NCI-H2029 treated with DMSO at 0.1 percent for 48 hours (cell line): ENCODE measurements around the gene UBXN10.

Source experiments
- DNase-seq: peaks from one replicate; lab custom pipeline; 2025; lab: John Stamatoyannopoulos, UW

Gene UBXN10

DNA sequence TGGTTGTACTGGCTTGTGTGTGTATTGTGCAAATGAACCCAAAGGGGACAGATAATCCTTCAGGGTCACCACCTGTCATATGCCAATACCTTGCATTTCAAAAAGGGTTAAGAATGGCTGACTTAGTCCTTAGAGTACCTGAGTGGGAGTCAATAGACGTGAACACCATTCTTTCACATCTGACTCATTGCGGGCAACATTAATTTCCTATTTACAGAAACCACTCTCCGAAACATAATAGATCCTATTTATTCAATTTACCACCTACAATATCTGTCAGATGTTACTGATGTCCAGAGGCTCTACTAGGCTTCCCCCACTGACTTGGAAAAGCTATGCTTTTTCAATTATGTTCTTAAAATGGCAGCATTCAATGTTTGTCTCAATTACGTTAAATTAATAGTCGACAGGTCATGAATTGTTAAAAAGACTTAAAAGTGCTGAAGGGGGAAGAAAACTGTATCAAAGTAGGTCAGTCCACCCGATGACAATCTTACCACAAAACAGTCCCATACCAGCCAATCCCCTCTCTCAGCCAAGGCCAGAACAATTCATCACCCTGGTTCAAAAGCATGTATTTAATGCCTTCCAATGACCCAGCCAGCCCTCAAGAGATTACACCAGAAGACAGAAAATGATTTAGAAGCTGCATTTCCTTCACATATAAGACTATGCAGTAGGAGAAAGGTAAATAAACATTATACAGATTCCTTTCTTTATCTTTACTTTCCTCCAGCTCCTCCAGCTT lies 49.1 kb downstream of the UBXN10 start:
- DNase-seq, result no peak

GRCh38 chr1:20237646-20238045 lies 51.8 kb downstream of the UBXN10 start:
- DNase-seq, result no peak

DNA sequence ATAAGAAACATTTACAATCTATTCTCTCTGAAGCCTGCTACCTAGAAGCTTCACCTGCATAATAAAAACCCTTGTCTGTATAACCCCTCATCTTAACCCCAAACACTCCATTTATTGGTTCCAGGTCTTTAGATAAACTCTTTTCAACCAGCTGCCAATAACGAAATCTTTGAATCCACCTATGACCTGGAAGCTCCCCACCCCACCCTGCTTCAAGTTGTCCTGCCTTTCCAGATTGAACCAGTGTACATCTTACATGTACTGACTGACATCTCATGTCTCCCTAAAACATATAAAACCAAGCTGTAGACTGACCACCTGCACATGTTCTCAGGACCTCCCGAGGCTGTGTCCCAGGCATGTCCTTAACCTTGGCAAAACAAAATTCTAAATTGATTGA lies 54.1 kb downstream of the UBXN10 start:
- no peak for DNase-seq

- no peak for DNase-seq
Observed at GRCh38 chr1:20242890-20243479, 57.1 kb downstream of the UBXN10 start.
